ENCODE results near the gene MAP7D3. TPM values are rescaled to one million over a fixed set of nuclear protein-coding genes. Genes with fewer than 3 reads are reported as not detected.

Gene MAP7D3
- polyA plus RNA-seq, 1 donor from 2014 or later: 0.68 TPM

DNA sequence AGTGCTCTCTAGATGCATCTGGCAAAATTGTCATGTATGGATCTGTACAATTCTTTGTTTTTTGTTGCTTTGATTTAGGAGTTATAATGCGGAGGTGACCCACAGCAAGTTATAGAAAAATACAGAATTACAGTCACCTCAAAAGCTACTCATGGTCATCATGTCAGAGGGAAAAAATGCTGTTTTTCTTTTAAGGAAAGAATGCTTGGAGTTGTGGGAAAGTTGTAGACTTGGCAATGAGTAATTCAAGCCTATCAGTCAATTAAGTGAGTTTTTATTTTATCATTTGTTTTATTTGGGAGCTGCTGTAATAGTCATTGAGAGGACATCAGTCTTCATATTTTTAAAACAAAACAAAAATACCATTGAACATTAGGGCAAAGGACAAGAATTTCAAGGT lies 87.5 kb downstream of the MAP7D3 start:
- H3K27me3 ChIP-seq (ENCODE audit: insufficient read depth, low read depth, low read length): no peaks in the 10 kb centered on the region
- no peaks in the 10 kb centered on the region for H3K9me3 ChIP-seq (ENCODE audit: low read length)

More for the DNA sequence above, 87.5 kb downstream of the MAP7D3 start:
- Histone ChIP-seq H3K4me2 (ENCODE audit: low read length) (no peak overlapping the region), H3K9me2 (ENCODE audit: insufficient read depth, low read length) (no peaks in the 10 kb centered on the region), H3K36me3 (ENCODE audit: insufficient read depth, low read length) (no peaks in the 10 kb centered on the region), H3F3A (ENCODE audit: insufficient read depth, low read length, poor library complexity, severe bottlenecking) (no peaks in the 10 kb centered on the region), H3K9ac (ENCODE audit: low read length) (no peak overlapping the region), H4K20me1 (ENCODE audit: insufficient read depth) (no peaks in the 10 kb centered on the region), H3K79me2 (replicated peaks; ENCODE audit: insufficient read depth, low read length) (peaks cover 11% of the 10 kb centered on the region), H3K4me3 (ENCODE audit: low read length) (no peak overlapping the region), H2AFZ (ENCODE audit: low read depth, low read length) (no peak overlapping the region), H3K27ac (ENCODE audit: low read length) (no peak overlapping the region)
- TF ChIP-seq TAF1 (IDR thresholded peaks at IDR 0.05; ENCODE audit: low read depth) (no peak), EZH2 (IDR thresholded peaks at IDR 0.05; ENCODE audit: borderline replicate concordance, insufficient read depth, low read length, poor library complexity, severe bottlenecking) (no peak), RAD21 (conservative IDR thresholded peaks at IDR 0.05) (no peak)
- TF ChIP-seq, protein P1, sequence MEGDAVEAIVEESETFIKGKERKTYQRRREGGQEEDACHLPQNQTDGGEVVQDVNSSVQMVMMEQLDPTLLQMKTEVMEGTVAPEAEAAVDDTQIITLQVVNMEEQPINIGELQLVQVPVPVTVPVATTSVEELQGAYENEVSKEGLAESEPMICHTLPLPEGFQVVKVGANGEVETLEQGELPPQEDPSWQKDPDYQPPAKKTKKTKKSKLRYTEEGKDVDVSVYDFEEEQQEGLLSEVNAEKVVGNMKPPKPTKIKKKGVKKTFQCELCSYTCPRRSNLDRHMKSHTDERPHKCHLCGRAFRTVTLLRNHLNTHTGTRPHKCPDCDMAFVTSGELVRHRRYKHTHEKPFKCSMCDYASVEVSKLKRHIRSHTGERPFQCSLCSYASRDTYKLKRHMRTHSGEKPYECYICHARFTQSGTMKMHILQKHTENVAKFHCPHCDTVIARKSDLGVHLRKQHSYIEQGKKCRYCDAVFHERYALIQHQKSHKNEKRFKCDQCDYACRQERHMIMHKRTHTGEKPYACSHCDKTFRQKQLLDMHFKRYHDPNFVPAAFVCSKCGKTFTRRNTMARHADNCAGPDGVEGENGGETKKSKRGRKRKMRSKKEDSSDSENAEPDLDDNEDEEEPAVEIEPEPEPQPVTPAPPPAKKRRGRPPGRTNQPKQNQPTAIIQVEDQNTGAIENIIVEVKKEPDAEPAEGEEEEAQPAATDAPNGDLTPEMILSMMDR (IDR thresholded peaks at IDR 0.05; ENCODE audit: poor library complexity, severe bottlenecking): no peak

Other genes with a start within 250 kb of the MAP7D3 start
- gene FHL1, start 103.9 kb downstream of the MAP7D3 start, polyA plus RNA-seq: 235 and 268 TPM in 2 replicates
- gene ADGRG4, start 49.6 kb upstream of the MAP7D3 start, polyA plus RNA-seq: not detected in 2 replicates
- gene BRS3, start 236.5 kb upstream of the MAP7D3 start, polyA plus RNA-seq: 0.20 TPM in 1 of 2 replicates, not detected in the other
- 114 and 137 TPM in 2 replicates for gene HTATSF1, start 246.2 kb upstream of the MAP7D3 start, polyA plus RNA-seq

Data from neural cell (in vitro differentiated cells).